ENCODE measurements around the gene DNASE1L1. TPM values are rescaled to one million over a fixed set of nuclear protein-coding genes. Genes with fewer than 3 reads are reported as not detected.

Gene DNASE1L1
- polyA plus RNA-seq, 1 donor from 2014 or later, result 9.2 TPM

DNA sequence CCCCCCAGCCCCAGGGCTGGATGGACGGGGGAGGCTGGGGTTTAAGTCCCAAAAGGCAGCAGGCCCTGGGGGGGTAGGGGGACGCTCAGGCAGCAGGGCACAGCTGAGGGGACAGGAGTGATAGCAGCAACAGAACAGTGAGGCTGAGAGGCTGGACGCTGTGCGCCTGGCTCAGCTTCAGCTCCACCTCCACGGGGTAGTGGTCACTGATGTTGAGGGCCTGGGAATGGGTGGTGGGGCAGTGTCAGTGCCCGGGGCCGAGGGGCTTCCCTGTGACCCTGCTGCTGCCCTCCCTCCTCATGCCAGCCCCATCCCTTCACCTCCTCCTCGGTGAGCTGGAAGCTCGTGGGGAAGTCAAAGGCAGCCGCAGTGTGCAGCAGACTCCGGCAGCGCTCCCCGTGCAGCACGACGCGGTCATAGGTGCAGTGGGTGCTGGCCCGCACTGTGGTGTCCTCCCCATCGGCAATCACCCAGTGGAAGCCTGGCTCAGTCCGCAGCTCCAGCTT is 6.4 kb downstream of the DNASE1L1 start:
- peaks cover 4% of the 10 kb centered on the region for H3K79me2 ChIP-seq (replicated peaks; ENCODE audit: insufficient read depth, low read length)
- H3K4me2 ChIP-seq (ENCODE audit: low read length), result no peak overlapping the region
- H2AFZ ChIP-seq (ENCODE audit: low read depth, low read length), result no peak overlapping the region
- no peak overlapping the region for H3K9ac ChIP-seq (ENCODE audit: low read length)
- peaks cover 5% of the 10 kb centered on the region for H4K20me1 ChIP-seq (ENCODE audit: insufficient read depth)
- no peak overlapping the region for H3K4me3 ChIP-seq (ENCODE audit: low read length)
- no peaks in the 10 kb centered on the region for H3K9me3 ChIP-seq (ENCODE audit: low read length)
- no peak overlapping the region for H3K27ac ChIP-seq (ENCODE audit: low read length)
- no peaks in the 10 kb centered on the region for H3K9me2 ChIP-seq (ENCODE audit: insufficient read depth, low read length)
- no peaks in the 10 kb centered on the region for H3F3A ChIP-seq (ENCODE audit: insufficient read depth, low read length, poor library complexity, severe bottlenecking)
- TF ChIP-seq SMC3 (conservative IDR thresholded peaks at IDR 0.05; ENCODE audit: poor library complexity) (no peak), EZH2 (IDR thresholded peaks at IDR 0.05; ENCODE audit: borderline replicate concordance, insufficient read depth, low read length, poor library complexity, severe bottlenecking) (no peak), EP300 (conservative IDR thresholded peaks at IDR 0.05; ENCODE audit: poor library complexity, severe bottlenecking) (no peak), POLR2AphosphoS5 (IDR thresholded peaks at IDR 0.05) (no peak), RAD21 (conservative IDR thresholded peaks at IDR 0.05) (no peak), MXI1 (conservative IDR thresholded peaks at IDR 0.05; ENCODE audit: poor library complexity, severe bottlenecking) (no peak), TAF1 (IDR thresholded peaks at IDR 0.05; ENCODE audit: low read depth) (no peak)
- TF ChIP-seq, protein P1, sequence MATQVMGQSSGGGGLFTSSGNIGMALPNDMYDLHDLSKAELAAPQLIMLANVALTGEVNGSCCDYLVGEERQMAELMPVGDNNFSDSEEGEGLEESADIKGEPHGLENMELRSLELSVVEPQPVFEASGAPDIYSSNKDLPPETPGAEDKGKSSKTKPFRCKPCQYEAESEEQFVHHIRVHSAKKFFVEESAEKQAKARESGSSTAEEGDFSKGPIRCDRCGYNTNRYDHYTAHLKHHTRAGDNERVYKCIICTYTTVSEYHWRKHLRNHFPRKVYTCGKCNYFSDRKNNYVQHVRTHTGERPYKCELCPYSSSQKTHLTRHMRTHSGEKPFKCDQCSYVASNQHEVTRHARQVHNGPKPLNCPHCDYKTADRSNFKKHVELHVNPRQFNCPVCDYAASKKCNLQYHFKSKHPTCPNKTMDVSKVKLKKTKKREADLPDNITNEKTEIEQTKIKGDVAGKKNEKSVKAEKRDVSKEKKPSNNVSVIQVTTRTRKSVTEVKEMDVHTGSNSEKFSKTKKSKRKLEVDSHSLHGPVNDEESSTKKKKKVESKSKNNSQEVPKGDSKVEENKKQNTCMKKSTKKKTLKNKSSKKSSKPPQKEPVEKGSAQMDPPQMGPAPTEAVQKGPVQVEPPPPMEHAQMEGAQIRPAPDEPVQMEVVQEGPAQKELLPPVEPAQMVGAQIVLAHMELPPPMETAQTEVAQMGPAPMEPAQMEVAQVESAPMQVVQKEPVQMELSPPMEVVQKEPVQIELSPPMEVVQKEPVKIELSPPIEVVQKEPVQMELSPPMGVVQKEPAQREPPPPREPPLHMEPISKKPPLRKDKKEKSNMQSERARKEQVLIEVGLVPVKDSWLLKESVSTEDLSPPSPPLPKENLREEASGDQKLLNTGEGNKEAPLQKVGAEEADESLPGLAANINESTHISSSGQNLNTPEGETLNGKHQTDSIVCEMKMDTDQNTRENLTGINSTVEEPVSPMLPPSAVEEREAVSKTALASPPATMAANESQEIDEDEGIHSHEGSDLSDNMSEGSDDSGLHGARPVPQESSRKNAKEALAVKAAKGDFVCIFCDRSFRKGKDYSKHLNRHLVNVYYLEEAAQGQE (IDR thresholded peaks at IDR 0.05; ENCODE audit: borderline replicate concordance), result no peak
- TF ChIP-seq, protein P2, sequence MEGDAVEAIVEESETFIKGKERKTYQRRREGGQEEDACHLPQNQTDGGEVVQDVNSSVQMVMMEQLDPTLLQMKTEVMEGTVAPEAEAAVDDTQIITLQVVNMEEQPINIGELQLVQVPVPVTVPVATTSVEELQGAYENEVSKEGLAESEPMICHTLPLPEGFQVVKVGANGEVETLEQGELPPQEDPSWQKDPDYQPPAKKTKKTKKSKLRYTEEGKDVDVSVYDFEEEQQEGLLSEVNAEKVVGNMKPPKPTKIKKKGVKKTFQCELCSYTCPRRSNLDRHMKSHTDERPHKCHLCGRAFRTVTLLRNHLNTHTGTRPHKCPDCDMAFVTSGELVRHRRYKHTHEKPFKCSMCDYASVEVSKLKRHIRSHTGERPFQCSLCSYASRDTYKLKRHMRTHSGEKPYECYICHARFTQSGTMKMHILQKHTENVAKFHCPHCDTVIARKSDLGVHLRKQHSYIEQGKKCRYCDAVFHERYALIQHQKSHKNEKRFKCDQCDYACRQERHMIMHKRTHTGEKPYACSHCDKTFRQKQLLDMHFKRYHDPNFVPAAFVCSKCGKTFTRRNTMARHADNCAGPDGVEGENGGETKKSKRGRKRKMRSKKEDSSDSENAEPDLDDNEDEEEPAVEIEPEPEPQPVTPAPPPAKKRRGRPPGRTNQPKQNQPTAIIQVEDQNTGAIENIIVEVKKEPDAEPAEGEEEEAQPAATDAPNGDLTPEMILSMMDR (IDR thresholded peaks at IDR 0.05; ENCODE audit: poor library complexity, severe bottlenecking), result no peak
- no peaks in the 10 kb centered on the region for H3K36me3 ChIP-seq (ENCODE audit: insufficient read depth, low read length)
- no peaks in the 10 kb centered on the region for H3K27me3 ChIP-seq (ENCODE audit: insufficient read depth, low read depth, low read length)

DNA sequence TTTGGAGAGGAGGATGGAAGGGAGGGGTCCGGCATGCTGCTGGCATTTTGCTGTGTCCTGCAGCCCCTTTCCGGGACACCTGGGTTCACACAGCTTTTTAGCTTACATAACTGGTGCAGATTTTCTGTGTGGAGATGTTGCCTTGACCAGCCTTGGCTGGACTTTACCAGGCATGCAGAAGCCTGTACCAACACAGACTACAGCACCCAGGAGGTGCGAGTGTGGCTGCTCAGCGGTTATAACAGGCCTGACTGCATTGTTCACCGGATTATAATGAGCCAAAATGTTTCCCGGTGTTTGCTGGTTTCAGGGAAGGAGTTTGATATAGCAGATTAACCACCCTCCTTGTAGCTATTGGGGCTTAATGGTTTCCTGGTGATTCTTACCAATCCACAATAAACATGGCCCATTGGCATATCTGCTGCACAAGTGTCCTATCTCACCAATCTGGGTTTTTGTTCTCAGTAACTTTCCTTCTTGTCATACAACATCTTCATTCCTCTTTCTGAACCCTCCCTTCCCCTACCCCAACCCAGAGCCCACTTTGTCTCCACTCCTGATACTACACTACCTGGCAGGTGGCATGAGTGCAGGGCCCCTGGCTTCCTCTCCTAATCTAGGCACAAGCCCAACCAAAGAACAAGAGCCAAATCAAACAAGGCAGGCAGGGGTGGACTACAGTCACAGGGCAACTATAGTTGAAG is 7.0 kb downstream of the DNASE1L1 start:
- Histone ChIP-seq H3K4me2 (ENCODE audit: low read length) (no peak overlapping the region), H2AFZ (ENCODE audit: low read depth, low read length) (no peak overlapping the region), H3K27me3 (ENCODE audit: insufficient read depth, low read depth, low read length) (no peaks in the 10 kb centered on the region), H3K27ac (ENCODE audit: low read length) (no peak overlapping the region), H4K20me1 (ENCODE audit: insufficient read depth) (peaks cover 5% of the 10 kb centered on the region), H3K9me3 (ENCODE audit: low read length) (no peaks in the 10 kb centered on the region), H3K9me2 (ENCODE audit: insufficient read depth, low read length) (no peaks in the 10 kb centered on the region), H3F3A (ENCODE audit: insufficient read depth, low read length, poor library complexity, severe bottlenecking) (no peaks in the 10 kb centered on the region), H3K4me3 (ENCODE audit: low read length) (no peak overlapping the region), H3K9ac (ENCODE audit: low read length) (no peak overlapping the region), H3K36me3 (ENCODE audit: insufficient read depth, low read length) (no peaks in the 10 kb centered on the region), H3K79me2 (replicated peaks; ENCODE audit: insufficient read depth, low read length) (peaks cover 4% of the 10 kb centered on the region)
- TF ChIP-seq POLR2AphosphoS5 (IDR thresholded peaks at IDR 0.05), result no peak
- no peak for TF ChIP-seq EP300 (conservative IDR thresholded peaks at IDR 0.05; ENCODE audit: poor library complexity, severe bottlenecking)
- TF ChIP-seq SMC3 (conservative IDR thresholded peaks at IDR 0.05; ENCODE audit: poor library complexity), result no peak
- no peak for TF ChIP-seq EZH2 (IDR thresholded peaks at IDR 0.05; ENCODE audit: borderline replicate concordance, insufficient read depth, low read length, poor library complexity, severe bottlenecking)
- TF ChIP-seq, protein P1 (IDR thresholded peaks at IDR 0.05; ENCODE audit: borderline replicate concordance), result no peak

Measured in neural cell (in vitro differentiated cells).